HL-60 (cell line): ENCODE measurements around the gene JAKMIP1.

ENCODE experiments used
- CTCF ChIP-seq: IDR thresholded peaks from one replicate; pipeline ENCODE4 v1.5.1; 2011; ENCODE audit warnings: low read length, control low read depth, inconsistent platforms; ENCODE audit not compliant: insufficient read depth
- SPI1 ChIP-seq: IDR thresholded peaks from 2 replicates; pipeline ENCODE4 v1.6.1; 2012; ENCODE audit warnings: low read depth, mild to moderate bottlenecking, borderline replicate concordance

GRCh38 chr4:6092131-6092530 is 108.2 kb downstream of the JAKMIP1 start:
- TF ChIP-seq CTCF (no peak), SPI1 (no peak)
